Peyer's patch (tissue), 4 donors: ENCODE results near the gene NBAS.

Experiments
- POLR2A ChIP-seq, 2 donors: fragments of 450-650 bp; IDR thresholded peaks; one replicate each; pipeline ENCODE4 v1.5.1; 2017; ENCODE audit warnings: antibody characterized with exemption in 2 of 2, mild to moderate bottlenecking in 2 of 2, moderate library complexity in 2 of 2
- TF ChIP-seq, protein P1 (sequence below), 6 experiments: fragments of 450-650 bp in 4 of 6; fragments of 200-600 bp in 2 of 6; sonication (generic) in 1 of 6; IDR thresholded peaks; one replicate each; pipeline ENCODE4 v1.5.1; 2017 to 2019; ENCODE audit warnings: antibody characterized with exemption in 6 of 6, mild to moderate bottlenecking in 3 of 6, moderate library complexity in 1 of 6

DNA sequence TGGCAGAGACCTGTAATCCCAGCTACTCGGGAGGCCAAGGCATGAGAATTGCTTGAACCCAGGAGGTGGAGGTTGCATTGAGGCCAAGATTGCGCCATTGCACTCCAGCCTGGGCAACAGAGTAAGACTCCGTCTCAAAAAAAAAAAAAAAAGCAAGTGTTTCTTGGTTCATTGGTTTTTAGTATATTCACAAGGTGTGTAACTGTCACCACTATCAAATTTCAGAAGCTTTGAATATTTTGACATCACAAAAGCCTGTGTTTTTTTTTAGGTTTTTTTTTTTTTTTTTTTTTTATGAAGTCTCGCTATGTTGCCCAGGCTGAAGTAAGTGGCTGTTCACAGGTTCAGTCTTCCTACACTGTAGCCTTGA, 47.2 kb upstream of the NBAS start:
- TF ChIP-seq, protein P1, sequence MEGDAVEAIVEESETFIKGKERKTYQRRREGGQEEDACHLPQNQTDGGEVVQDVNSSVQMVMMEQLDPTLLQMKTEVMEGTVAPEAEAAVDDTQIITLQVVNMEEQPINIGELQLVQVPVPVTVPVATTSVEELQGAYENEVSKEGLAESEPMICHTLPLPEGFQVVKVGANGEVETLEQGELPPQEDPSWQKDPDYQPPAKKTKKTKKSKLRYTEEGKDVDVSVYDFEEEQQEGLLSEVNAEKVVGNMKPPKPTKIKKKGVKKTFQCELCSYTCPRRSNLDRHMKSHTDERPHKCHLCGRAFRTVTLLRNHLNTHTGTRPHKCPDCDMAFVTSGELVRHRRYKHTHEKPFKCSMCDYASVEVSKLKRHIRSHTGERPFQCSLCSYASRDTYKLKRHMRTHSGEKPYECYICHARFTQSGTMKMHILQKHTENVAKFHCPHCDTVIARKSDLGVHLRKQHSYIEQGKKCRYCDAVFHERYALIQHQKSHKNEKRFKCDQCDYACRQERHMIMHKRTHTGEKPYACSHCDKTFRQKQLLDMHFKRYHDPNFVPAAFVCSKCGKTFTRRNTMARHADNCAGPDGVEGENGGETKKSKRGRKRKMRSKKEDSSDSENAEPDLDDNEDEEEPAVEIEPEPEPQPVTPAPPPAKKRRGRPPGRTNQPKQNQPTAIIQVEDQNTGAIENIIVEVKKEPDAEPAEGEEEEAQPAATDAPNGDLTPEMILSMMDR (IDR thresholded peaks at IDR 0.05): no peak
- TF ChIP-seq POLR2A (IDR thresholded peaks at IDR 0.05): no peak
